ENCODE results near the gene PMPCA. TPM values are rescaled to one million over a fixed set of nuclear protein-coding genes. Genes with fewer than 3 reads are reported as not detected.
A peak's percentile ranks its signal among the peaks of the same experiment; 100 is the strongest.

The PMPCA gene
- total and polyA plus RNA-seq, 2 of the 13 experiments (the other 11 are each of a cell fraction or from before 2014, with no cell fraction given), result 70.2 to 88.4 TPM

DNA sequence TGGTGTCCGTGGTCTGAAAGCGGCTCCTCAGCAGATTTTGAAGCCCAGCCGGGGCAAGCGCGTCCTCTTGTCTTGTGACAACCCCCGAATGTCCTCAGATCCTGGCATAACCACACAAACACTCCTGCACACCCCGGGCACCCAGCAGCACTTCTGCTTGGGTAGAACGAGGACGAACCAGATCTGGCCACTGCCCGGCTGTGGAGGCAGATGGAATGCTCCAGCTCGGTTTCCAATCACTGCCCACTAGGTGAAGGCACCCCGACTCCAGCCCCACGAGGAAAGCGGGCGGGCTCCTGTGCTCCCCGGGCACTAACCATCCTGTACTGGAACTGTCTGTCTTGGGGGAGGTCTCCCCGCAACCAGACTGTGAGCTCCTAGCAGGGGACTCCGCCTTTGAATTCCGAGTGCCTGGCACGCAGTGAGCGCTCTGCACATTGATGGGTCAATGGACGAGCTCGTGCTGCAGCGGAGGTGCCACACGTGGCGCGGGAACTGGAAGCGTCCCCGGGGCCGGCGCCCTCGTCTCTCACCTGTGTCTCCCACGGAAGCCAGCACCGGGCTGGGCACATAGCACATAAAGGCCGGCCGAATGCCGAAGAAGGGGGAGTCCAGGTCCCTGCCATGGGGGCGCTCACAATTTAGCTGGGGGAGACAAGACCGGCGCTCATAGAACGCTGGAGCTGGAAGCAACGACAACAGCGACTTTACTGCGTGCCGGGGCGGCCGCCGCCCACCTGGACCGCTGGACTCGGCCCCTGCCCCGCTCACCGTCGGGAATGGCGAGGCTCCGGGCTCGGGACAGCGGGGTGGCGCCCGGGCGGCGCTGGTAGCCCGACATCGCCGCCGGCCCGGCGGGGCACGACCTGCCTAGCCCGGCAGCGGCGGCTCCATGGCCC lies 652 bp upstream of the PMPCA start (continued):
- TF ChIP-seq, protein P1, sequence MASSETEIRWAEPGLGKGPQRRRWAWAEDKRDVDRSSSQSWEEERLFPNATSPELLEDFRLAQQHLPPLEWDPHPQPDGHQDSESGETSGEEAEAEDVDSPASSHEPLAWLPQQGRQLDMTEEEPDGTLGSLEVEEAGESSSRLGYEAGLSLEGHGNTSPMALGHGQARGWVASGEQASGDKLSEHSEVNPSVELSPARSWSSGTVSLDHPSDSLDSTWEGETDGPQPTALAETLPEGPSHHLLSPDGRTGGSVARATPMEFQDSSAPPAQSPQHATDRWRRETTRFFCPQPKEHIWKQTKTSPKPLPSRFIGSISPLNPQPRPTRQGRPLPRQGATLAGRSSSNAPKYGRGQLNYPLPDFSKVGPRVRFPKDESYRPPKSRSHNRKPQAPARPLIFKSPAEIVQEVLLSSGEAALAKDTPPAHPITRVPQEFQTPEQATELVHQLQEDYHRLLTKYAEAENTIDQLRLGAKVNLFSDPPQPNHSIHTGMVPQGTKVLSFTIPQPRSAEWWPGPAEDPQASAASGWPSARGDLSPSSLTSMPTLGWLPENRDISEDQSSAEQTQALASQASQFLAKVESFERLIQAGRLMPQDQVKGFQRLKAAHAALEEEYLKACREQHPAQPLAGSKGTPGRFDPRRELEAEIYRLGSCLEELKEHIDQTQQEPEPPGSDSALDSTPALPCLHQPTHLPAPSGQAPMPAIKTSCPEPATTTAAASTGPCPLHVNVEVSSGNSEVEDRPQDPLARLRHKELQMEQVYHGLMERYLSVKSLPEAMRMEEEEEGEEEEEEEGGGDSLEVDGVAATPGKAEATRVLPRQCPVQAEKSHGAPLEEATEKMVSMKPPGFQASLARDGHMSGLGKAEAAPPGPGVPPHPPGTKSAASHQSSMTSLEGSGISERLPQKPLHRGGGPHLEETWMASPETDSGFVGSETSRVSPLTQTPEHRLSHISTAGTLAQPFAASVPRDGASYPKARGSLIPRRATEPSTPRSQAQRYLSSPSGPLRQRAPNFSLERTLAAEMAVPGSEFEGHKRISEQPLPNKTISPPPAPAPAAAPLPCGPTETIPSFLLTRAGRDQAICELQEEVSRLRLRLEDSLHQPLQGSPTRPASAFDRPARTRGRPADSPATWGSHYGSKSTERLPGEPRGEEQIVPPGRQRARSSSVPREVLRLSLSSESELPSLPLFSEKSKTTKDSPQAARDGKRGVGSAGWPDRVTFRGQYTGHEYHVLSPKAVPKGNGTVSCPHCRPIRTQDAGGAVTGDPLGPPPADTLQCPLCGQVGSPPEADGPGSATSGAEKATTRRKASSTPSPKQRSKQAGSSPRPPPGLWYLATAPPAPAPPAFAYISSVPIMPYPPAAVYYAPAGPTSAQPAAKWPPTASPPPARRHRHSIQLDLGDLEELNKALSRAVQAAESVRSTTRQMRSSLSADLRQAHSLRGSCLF (CRISPR knock-in tag; IDR thresholded peaks at IDR 0.05; ENCODE audit: borderline replicate concordance), result 0 out of 2 replicates have a peak, but pooled peaks have one; percentile 46
- TF ChIP-seq ELF4 (CRISPR knock-in tag; IDR thresholded peaks at IDR 0.05; ENCODE audit: borderline replicate concordance), result no peak
- 0 out of 4 replicates have a peak, but pooled peaks of 1 of the 2 experiments have one; percentile 25 for TF ChIP-seq POLR2A (IDR thresholded peaks at IDR 0.05; ENCODE audit: insufficient read depth in 1 of 2, low read depth in 2 of 2, low read length in 2 of 2)
- TF ChIP-seq ZNF780A (CRISPR knock-in tag; IDR thresholded peaks at IDR 0.05), result no peak
- TF ChIP-seq, protein P2, sequence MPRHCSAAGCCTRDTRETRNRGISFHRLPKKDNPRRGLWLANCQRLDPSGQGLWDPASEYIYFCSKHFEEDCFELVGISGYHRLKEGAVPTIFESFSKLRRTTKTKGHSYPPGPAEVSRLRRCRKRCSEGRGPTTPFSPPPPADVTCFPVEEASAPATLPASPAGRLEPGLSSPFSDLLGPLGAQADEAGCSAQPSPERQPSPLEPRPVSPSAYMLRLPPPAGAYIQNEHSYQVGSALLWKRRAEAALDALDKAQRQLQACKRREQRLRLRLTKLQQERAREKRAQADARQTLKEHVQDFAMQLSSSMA (CRISPR knock-in tag; IDR thresholded peaks at IDR 0.05), result no peak
- TF ChIP-seq ATF7 (IDR thresholded peaks at IDR 0.05), result no peak
- peak; percentile 33; the same call in 1 of the 2 replicates for TF ChIP-seq ATF7 (CRISPR knock-in tag; IDR thresholded peaks at IDR 0.05)
- TF ChIP-seq NFKB2 (CRISPR knock-in tag; IDR thresholded peaks at IDR 0.05; ENCODE audit: borderline replicate concordance), result 0 out of 2 replicates have a peak, but pooled peaks have one; percentile 47
- TF ChIP-seq KDM5B (CRISPR knock-in tag; IDR thresholded peaks at IDR 0.05; ENCODE audit: borderline replicate concordance), result peak; percentile 4; the same call in 1 of the 2 replicates
- 0 out of 2 replicates have a peak, but pooled peaks have one; percentile 14 for TF ChIP-seq MEF2D (CRISPR knock-in tag; IDR thresholded peaks at IDR 0.05)
- TF ChIP-seq, protein P3, sequence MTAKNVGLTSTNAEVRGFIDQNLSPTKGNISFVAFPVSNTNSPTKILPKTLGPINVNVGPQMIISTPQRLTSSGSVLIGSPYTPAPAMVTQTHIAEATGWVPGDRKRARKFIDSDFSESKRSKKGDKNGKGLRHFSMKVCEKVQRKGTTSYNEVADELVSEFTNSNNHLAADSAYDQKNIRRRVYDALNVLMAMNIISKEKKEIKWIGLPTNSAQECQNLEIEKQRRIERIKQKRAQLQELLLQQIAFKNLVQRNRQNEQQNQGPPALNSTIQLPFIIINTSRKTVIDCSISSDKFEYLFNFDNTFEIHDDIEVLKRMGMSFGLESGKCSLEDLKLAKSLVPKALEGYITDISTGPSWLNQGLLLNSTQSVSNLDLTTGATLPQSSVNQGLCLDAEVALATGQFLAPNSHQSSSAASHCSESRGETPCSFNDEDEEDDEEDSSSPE (CRISPR knock-in tag; IDR thresholded peaks at IDR 0.05), result peak; percentile 45; the same call in 1 of the 2 replicates
- TF ChIP-seq, protein P4, sequence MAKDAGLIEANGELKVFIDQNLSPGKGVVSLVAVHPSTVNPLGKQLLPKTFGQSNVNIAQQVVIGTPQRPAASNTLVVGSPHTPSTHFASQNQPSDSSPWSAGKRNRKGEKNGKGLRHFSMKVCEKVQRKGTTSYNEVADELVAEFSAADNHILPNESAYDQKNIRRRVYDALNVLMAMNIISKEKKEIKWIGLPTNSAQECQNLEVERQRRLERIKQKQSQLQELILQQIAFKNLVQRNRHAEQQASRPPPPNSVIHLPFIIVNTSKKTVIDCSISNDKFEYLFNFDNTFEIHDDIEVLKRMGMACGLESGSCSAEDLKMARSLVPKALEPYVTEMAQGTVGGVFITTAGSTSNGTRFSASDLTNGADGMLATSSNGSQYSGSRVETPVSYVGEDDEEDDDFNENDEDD (CRISPR knock-in tag; IDR thresholded peaks at IDR 0.05; ENCODE audit: borderline replicate concordance), result peak; percentile 63; the same call in 1 of the 2 replicates
- TF ChIP-seq, protein P5, sequence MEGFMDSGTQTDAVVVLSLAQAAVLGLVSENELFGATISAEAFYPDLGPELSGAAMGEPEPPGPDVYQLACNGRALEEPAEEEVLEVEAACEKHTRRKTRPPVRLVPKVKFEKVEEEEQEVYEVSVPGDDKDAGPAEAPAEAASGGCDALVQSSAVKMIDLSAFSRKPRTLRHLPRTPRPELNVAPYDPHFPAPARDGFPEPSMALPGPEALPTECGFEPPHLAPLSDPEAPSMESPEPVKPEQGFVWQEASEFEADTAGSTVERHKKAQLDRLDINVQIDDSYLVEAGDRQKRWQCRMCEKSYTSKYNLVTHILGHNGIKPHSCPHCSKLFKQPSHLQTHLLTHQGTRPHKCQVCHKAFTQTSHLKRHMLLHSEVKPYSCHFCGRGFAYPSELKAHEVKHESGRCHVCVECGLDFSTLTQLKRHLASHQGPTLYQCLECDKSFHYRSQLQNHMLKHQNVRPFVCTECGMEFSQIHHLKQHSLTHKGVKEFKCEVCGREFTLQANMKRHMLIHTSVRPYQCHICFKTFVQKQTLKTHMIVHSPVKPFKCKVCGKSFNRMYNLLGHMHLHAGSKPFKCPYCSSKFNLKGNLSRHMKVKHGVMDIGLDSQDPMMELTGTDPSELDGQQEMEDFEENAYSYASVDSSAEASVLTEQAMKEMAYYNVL (CRISPR knock-in tag; IDR thresholded peaks at IDR 0.05; ENCODE audit: borderline replicate concordance), result no peak
- peak; percentile 29; the same call in 1 of the 2 replicates for TF ChIP-seq ZNF607 (CRISPR knock-in tag; IDR thresholded peaks at IDR 0.05; ENCODE audit: borderline replicate concordance)
- 0 out of 2 replicates have a peak, but pooled peaks have one; percentile 73 for TF ChIP-seq ZNF616 (CRISPR knock-in tag; IDR thresholded peaks at IDR 0.05; ENCODE audit: low read depth)
- TF ChIP-seq ZNF160 (CRISPR knock-in tag; IDR thresholded peaks at IDR 0.05), result peak; percentile 76; the same call in 1 of the 2 replicates
- peak; percentile 7 for TF ChIP-seq RBM39 (IDR thresholded peaks at IDR 0.05; ENCODE audit: low read depth, low read length, poor library complexity, severe bottlenecking)

Data from HepG2 (cell line).